ENCODE data around the gene STARD8. TPM values are rescaled to one million over a fixed set of nuclear protein-coding genes. Genes with fewer than 3 reads are reported as not detected.
"Not testable (repeated sequence)": the region's sequence is repeated elsewhere in the genome, so short reads cannot be mapped to it uniquely, and the experiment has no call there.

Gene STARD8
- polyA plus RNA-seq, 3 donors: 3.0 to 12.1 (median 11.5) TPM

GRCh38 chrX:68684291-68684918 lies 36.9 kb downstream of the STARD8 start:
- WGBS, 3 donors: 12 to 67% (median 33%) methylated on average over 11 to 15 of the region's 15 CpGs
- H3K27ac ChIP-seq (ENCODE audit: low read depth, low read length): no peak overlapping the region

GRCh38 chrX:68684919-68685304 lies 37.4 kb downstream of the STARD8 start:
- 70 to 80% (median 75%) methylated on average over 2 of the region's 2 CpGs for WGBS, 3 donors
- H3K27ac ChIP-seq (ENCODE audit: low read depth, low read length): no peak overlapping the region

GRCh38 chrX:68685685-68686084 lies 38.2 kb downstream of the STARD8 start:
- no peak overlapping the region for H3K27ac ChIP-seq (ENCODE audit: low read depth, low read length)
- WGBS, 3 donors: 21 to 55% (median 45%) methylated on average over 5 of the region's 5 CpGs

GRCh38 chrX:68686097-68686977 lies 38.9 kb downstream of the STARD8 start:
- WGBS, 3 donors: 5 to 37% (median 6%) methylated on average over 28 to 55 of the region's 56 CpGs
- H3K27ac ChIP-seq (ENCODE audit: low read depth, low read length): no peak overlapping the region

- 73 to 86% (median 80%) methylated on average over 4 to 5 of the region's 8 CpGs for WGBS, 3 donors
These were observed 41.5 kb downstream of the STARD8 start for GRCh38 chrX:68688931-68689330.

GRCh38 chrX:68690936-68691501 lies 43.6 kb downstream of the STARD8 start:
- no peak overlapping the region for H3K27ac ChIP-seq (ENCODE audit: low read depth, low read length)

More at GRCh38 chrX:68688931-68689330, 41.5 kb downstream of the STARD8 start:
- H3K27ac ChIP-seq (ENCODE audit: low read depth, low read length): not testable (repeated sequence)

GRCh38 chrX:68691921-68692320 lies 44.5 kb downstream of the STARD8 start:
- H3K27ac ChIP-seq (ENCODE audit: low read depth, low read length): no peak overlapping the region
- WGBS, 3 donors: 70 to 87% (median 81%) methylated on average over 2 of the region's 2 CpGs

More at GRCh38 chrX:68690936-68691501, 43.6 kb downstream of the STARD8 start:
- 73 to 95% (median 84%) methylated on average over 4 of the region's 4 CpGs for WGBS, 3 donors

GRCh38 chrX:68692651-68693050 lies 45.2 kb downstream of the STARD8 start:
- WGBS, 3 donors: 81 to 91% (median 89%) methylated on average over 1 of the region's 1 CpG
- no peak overlapping the region for H3K27ac ChIP-seq (ENCODE audit: low read depth, low read length)

GRCh38 chrX:68693481-68694434 lies 46.3 kb downstream of the STARD8 start:
- 1 to 30% (median 1%) methylated on average over 45 to 79 of the region's 81 CpGs for WGBS, 3 donors
- no peak overlapping the region for H3K27ac ChIP-seq (ENCODE audit: low read depth, low read length)

GRCh38 chrX:68694435-68695205 lies 47.2 kb downstream of the STARD8 start:
- no peak overlapping the region for H3K27ac ChIP-seq (ENCODE audit: low read depth, low read length)
- 38 to 51% (median 43%) methylated on average over 12 to 17 of the region's 17 CpGs for WGBS, 3 donors

- no peak overlapping the region for H3K27ac ChIP-seq (ENCODE audit: low read depth, low read length)
These were observed 47.9 kb downstream of the STARD8 start for GRCh38 chrX:68695206-68695845.

GRCh38 chrX:68696267-68696990 lies 49.0 kb downstream of the STARD8 start:
- H3K27ac ChIP-seq (ENCODE audit: low read depth, low read length): no peak overlapping the region
- WGBS, 3 donors: 55 to 64% (median 57%) methylated on average over 6 of the region's 6 CpGs

More at GRCh38 chrX:68695206-68695845, 47.9 kb downstream of the STARD8 start:
- WGBS, 3 donors: 32 to 52% (median 51%) methylated on average over 5 of the region's 5 CpGs

- 51 to 58% (median 52%) methylated on average over 6 of the region's 6 CpGs for WGBS, 3 donors
- no peak overlapping the region for H3K27ac ChIP-seq (ENCODE audit: low read depth, low read length)
These were observed 49.6 kb downstream of the STARD8 start for GRCh38 chrX:68697036-68697435.

GRCh38 chrX:68697465-68698125 lies 50.1 kb downstream of the STARD8 start:
- 35 to 55% (median 53%) methylated on average over 5 to 6 of the region's 6 CpGs for WGBS, 3 donors
- no peak overlapping the region for H3K27ac ChIP-seq (ENCODE audit: low read depth, low read length)

GRCh38 chrX:68698942-68699341 lies 51.5 kb downstream of the STARD8 start:
- 26 to 86% (median 81%) methylated on average over 2 of the region's 2 CpGs for WGBS, 3 donors
- no peak overlapping the region for H3K27ac ChIP-seq (ENCODE audit: low read depth, low read length)
